Stomach (tissue), 4 donors: ENCODE measurements around the gene CPLANE1.
"Not testable (repeated sequence)": the region's sequence is repeated elsewhere in the genome, so short reads cannot be mapped to it uniquely, and the experiment has no call there.

Source experiments
- CTCF ChIP-seq, 7 experiments: fragments of 450-650 bp in 4 of 7; fragments of 200-600 bp in 3 of 7; sonication (generic) in 3 of 7; IDR thresholded peaks; one replicate each; pipeline ENCODE4 v1.5.1; 2016 to 2019; ENCODE audit warnings: antibody characterized with exemption in 7 of 7, control low read depth in 2 of 7, mild to moderate bottlenecking in 1 of 7
- POLR2A ChIP-seq, 4 donors: fragments of 450-650 bp; IDR thresholded peaks; one replicate each; pipeline ENCODE4 v1.6.1; 2016; ENCODE audit warnings: antibody characterized with exemption in 4 of 4, control low read depth in 2 of 4, mild to moderate bottlenecking in 1 of 4, moderate library complexity in 1 of 4

- TF ChIP-seq POLR2A, CTCF (IDR thresholded peaks at IDR 0.05): not testable (repeated sequence)
Observed at GRCh38 chr5:37219384-37219783, 29.8 kb downstream of the CPLANE1 start.
